ENCODE measurements around the gene SLC9A9.

The SLC9A9 gene

GRCh38 chr3:143604402-143605185, 243.7 kb downstream of the SLC9A9 start:
- Histone ChIP-seq H3K9ac (ENCODE audit: low read depth, low read length) (no peak overlapping the region), H3K9me3 (replicated peaks; ENCODE audit: low read length) (no peaks in the 10 kb centered on the region), H3K4me1 (ENCODE audit: control insufficient read depth, insufficient read depth, low read length) (peaks cover 18% of the 10 kb centered on the region), H3K36me3 (ENCODE audit: insufficient read depth, low read length) (no peaks in the 10 kb centered on the region), H3K4me3 (ENCODE audit: low read length) (no peak overlapping the region), H3K4me2 (ENCODE audit: low read length) (no peak overlapping the region), H3K27me3 (ENCODE audit: control insufficient read depth, insufficient read depth, low read length) (no peaks in the 10 kb centered on the region)

- peaks cover 11% of the 10 kb centered on the region for H3K4me1 ChIP-seq (ENCODE audit: control insufficient read depth, insufficient read depth, low read length)
- no peak overlapping the region for H3K9ac ChIP-seq (ENCODE audit: low read depth, low read length)
- no peaks in the 10 kb centered on the region for H3K9me3 ChIP-seq (replicated peaks; ENCODE audit: low read length)
- no peaks in the 10 kb centered on the region for H3K36me3 ChIP-seq (ENCODE audit: insufficient read depth, low read length)
- no peaks in the 10 kb centered on the region for H3K27me3 ChIP-seq (ENCODE audit: control insufficient read depth, insufficient read depth, low read length)
- H3K4me3 ChIP-seq (ENCODE audit: low read length), result no peak overlapping the region
- H3K4me2 ChIP-seq (ENCODE audit: low read length), result no peak overlapping the region
These were observed 244.5 kb downstream of the SLC9A9 start for GRCh38 chr3:143603774-143604173.

DNA sequence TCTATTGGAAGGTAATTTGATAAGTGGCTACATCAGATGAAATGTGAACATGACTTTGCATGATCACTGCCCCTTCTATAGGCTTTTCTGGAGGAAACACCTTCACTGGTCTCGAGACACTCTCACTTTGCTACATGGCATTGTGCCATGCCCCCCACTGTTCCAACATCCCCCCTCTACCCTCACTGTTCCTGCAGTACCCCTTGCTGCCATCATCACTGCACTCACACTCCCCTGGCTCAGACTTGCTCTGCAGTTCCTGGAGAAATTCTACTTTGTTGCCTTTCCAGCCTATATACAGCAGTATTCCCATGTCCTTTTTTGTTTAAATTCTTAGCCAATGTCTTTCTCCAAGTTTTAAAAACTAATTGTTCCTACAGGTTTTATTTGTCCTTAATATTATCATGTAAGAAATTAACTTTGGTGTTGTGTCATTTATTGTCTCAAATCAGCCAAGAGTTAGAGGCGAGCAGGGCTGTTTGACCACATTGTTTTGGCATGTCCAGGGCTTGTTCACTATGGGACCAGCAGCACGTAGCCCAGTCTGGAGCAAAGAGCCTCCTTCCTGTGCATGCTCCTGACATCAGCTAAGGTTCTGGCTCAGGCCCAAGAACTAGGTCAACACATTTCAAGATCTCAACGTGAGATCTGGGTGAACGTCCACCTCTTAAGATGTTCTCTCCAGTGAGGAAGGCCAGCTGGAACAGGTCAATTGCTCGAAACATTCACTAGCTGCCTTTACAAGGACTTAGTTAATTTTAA, 246.4 kb downstream of the SLC9A9 start:
- no peaks in the 10 kb centered on the region for H3K9me3 ChIP-seq (replicated peaks; ENCODE audit: low read length)
- H3K9ac ChIP-seq (ENCODE audit: low read depth, low read length), result no peak overlapping the region
- no peak overlapping the region for H3K4me3 ChIP-seq (ENCODE audit: low read length)
- H3K36me3 ChIP-seq (ENCODE audit: insufficient read depth, low read length), result no peaks in the 10 kb centered on the region
- peaks cover 4% of the 10 kb centered on the region for H3K4me1 ChIP-seq (ENCODE audit: control insufficient read depth, insufficient read depth, low read length)
- no peaks in the 10 kb centered on the region for H3K27me3 ChIP-seq (ENCODE audit: control insufficient read depth, insufficient read depth, low read length)
- H3K4me2 ChIP-seq (ENCODE audit: low read length), result no peak overlapping the region

DNA sequence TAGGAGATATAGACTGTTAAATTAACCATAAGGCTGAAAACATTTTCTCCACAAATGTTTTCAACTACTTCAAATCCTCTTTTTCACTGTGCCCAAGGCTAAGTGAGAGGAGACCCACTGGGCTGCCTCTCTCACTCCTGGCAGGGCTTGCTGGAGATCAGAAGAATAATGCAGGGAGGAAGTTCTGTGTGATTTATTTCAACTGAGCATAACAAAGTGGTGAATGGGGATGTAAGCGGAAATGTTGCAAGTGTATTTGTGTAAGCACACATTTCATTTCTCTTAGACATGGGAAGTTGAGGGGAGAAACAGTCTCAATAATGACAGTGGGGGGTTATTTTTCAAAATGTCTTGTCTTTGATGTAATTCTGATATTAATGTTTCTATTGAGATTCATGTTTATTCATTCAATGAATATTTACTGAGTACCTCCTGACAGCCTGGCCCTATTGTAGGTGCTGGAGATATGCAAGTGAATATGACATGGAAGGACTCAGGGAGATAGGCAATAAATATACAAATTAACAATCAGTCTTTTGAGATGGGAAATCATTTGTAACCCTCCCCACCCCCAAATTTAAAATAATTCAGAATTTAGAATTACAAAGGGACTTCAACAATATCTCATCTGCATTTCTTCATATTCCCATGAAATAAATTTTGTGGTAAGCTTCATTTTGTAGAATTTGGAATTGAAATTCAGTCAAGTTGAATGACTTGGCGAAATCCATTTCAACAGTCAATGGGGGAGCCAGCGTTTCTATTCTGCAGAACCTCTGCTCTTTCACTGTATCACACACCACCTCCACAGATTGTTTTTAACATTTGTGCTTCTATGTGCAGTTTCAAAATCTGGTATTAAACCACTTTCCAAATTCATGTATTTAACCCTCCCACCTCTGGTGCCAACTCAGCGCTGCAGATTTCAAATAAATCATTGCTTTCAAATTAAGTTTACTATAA, 247.2 kb downstream of the SLC9A9 start:
- no peak overlapping the region for H3K4me2 ChIP-seq (ENCODE audit: low read length)
- peaks cover 4% of the 10 kb centered on the region for H3K4me1 ChIP-seq (ENCODE audit: control insufficient read depth, insufficient read depth, low read length)
- no peaks in the 10 kb centered on the region for H3K36me3 ChIP-seq (ENCODE audit: insufficient read depth, low read length)
- no peak overlapping the region for H3K4me3 ChIP-seq (ENCODE audit: low read length)
- no peaks in the 10 kb centered on the region for H3K27me3 ChIP-seq (ENCODE audit: control insufficient read depth, insufficient read depth, low read length)
- H3K9ac ChIP-seq (ENCODE audit: low read depth, low read length), result no peak overlapping the region
- H3K9me3 ChIP-seq (replicated peaks; ENCODE audit: low read length), result no peaks in the 10 kb centered on the region

GRCh38 chr3:143597774-143598652, 250.3 kb downstream of the SLC9A9 start:
- no peak overlapping the region for H3K9ac ChIP-seq (ENCODE audit: low read depth, low read length)
- peak overlapping the region; percentile 19 for H3K4me2 ChIP-seq (ENCODE audit: low read length)
- peaks cover 4% of the 10 kb centered on the region for H3K4me1 ChIP-seq (ENCODE audit: control insufficient read depth, insufficient read depth, low read length)
- H3K36me3 ChIP-seq (ENCODE audit: insufficient read depth, low read length), result no peaks in the 10 kb centered on the region
- no peaks in the 10 kb centered on the region for H3K9me3 ChIP-seq (replicated peaks; ENCODE audit: low read length)
- no peak overlapping the region for H3K4me3 ChIP-seq (ENCODE audit: low read length)
- no peaks in the 10 kb centered on the region for H3K27me3 ChIP-seq (ENCODE audit: control insufficient read depth, insufficient read depth, low read length)

DNA sequence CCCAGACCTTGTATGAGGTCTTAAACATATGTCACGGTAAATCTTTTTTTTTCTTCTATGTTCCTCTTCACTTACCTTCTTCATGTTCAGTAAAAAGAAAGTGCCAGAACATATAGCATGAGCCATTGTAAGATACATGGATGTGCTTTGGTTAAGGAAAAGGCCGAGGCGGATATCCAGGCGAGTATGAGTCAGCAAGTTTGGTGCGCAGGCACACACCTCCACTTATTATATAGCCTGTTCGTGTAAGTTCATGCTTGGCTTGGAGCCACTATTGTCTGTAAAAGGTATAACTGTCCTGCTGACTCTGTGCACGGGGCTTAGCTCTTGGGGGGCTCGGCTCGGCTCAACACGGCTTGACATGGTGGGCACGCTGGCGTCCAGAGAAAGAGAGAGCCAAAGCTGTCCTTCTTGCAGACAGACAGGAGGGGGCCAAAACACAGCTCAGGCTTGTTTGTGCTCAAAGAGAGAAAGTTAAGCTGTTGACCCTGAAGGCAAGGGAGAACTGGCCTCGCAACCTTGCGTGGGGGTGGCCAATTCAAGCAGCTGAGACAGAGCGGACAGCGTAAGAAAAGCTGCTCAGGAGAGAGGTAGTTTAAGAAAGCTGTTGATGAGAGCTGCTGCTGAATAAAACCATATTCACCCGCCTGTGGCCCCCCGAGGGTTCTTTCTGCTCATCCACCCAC, 251.2 kb downstream of the SLC9A9 start:
- Histone ChIP-seq H3K9ac (ENCODE audit: low read depth, low read length) (no peak overlapping the region), H3K4me3 (ENCODE audit: low read length) (no peak overlapping the region), H3K4me1 (ENCODE audit: control insufficient read depth, insufficient read depth, low read length) (peaks cover 4% of the 10 kb centered on the region), H3K4me2 (ENCODE audit: low read length) (no peak overlapping the region), H3K36me3 (ENCODE audit: insufficient read depth, low read length) (no peaks in the 10 kb centered on the region), H3K9me3 (replicated peaks; ENCODE audit: low read length) (no peaks in the 10 kb centered on the region), H3K27me3 (ENCODE audit: control insufficient read depth, insufficient read depth, low read length) (no peaks in the 10 kb centered on the region)

DNA sequence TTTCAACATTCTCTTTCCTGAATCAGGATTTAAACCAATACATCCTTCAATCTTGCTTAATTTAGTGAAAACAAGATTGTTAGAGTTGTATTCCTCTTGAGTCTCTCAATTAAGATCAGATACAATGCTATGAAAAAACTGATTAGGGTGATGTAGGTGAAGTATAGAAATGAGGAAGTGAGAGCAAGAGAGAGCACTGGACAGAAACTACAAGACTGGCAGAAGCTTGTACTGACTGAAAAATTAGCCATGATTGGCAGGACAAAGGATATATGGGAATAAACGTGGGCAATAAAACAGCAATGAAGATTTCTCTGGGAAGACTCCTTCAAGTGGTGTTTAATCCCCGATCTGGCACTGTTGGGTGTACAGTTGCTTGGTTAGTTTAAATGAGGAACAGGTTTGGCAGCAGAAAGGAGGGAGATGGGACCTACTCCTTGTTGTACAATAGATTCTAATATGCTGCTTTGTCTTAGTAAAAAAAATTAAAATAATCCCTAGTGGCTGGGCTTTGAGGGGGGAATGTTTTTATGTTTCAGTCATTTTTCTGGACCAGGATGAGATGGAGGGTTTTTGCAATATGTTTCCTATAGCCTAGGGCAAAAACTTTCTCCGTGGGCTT, 252.7 kb downstream of the SLC9A9 start:
- Histone ChIP-seq H3K9me3 (replicated peaks; ENCODE audit: low read length) (no peaks in the 10 kb centered on the region), H3K4me2 (ENCODE audit: low read length) (no peak overlapping the region), H3K9ac (ENCODE audit: low read depth, low read length) (no peak overlapping the region), H3K27me3 (ENCODE audit: control insufficient read depth, insufficient read depth, low read length) (no peaks in the 10 kb centered on the region), H3K36me3 (ENCODE audit: insufficient read depth, low read length) (no peaks in the 10 kb centered on the region), H3K4me1 (ENCODE audit: control insufficient read depth, insufficient read depth, low read length) (peaks cover 4% of the 10 kb centered on the region), H3K4me3 (ENCODE audit: low read length) (no peak overlapping the region)

- Histone ChIP-seq H3K4me3 (ENCODE audit: low read length) (no peak overlapping the region), H3K36me3 (ENCODE audit: insufficient read depth, low read length) (no peaks in the 10 kb centered on the region), H3K9me3 (replicated peaks; ENCODE audit: low read length) (no peaks in the 10 kb centered on the region), H3K27me3 (ENCODE audit: control insufficient read depth, insufficient read depth, low read length) (no peaks in the 10 kb centered on the region), H3K9ac (ENCODE audit: low read depth, low read length) (no peak overlapping the region), H3K4me1 (ENCODE audit: control insufficient read depth, insufficient read depth, low read length) (peaks cover 4% of the 10 kb centered on the region), H3K4me2 (ENCODE audit: low read length) (no peak overlapping the region)
These were observed 254.1 kb downstream of the SLC9A9 start for GRCh38 chr3:143594206-143594605.

- Histone ChIP-seq H3K4me2 (ENCODE audit: low read length) (no peak overlapping the region), H3K27me3 (ENCODE audit: control insufficient read depth, insufficient read depth, low read length) (no peaks in the 10 kb centered on the region), H3K36me3 (ENCODE audit: insufficient read depth, low read length) (no peaks in the 10 kb centered on the region), H3K4me1 (ENCODE audit: control insufficient read depth, insufficient read depth, low read length) (peaks cover 13% of the 10 kb centered on the region), H3K4me3 (ENCODE audit: low read length) (no peak overlapping the region), H3K9ac (ENCODE audit: low read depth, low read length) (no peak overlapping the region), H3K9me3 (replicated peaks; ENCODE audit: low read length) (no peaks in the 10 kb centered on the region)
These were observed 257.6 kb downstream of the SLC9A9 start for GRCh38 chr3:143590660-143591059.

- no peak overlapping the region for H3K4me3 ChIP-seq (ENCODE audit: low read length)
- no peaks in the 10 kb centered on the region for H3K27me3 ChIP-seq (ENCODE audit: control insufficient read depth, insufficient read depth, low read length)
- H3K9me3 ChIP-seq (replicated peaks; ENCODE audit: low read length), result no peaks in the 10 kb centered on the region
- peaks cover 13% of the 10 kb centered on the region for H3K4me1 ChIP-seq (ENCODE audit: control insufficient read depth, insufficient read depth, low read length)
- no peak overlapping the region for H3K9ac ChIP-seq (ENCODE audit: low read depth, low read length)
- no peak overlapping the region for H3K4me2 ChIP-seq (ENCODE audit: low read length)
- no peaks in the 10 kb centered on the region for H3K36me3 ChIP-seq (ENCODE audit: insufficient read depth, low read length)
These were observed 261.7 kb downstream of the SLC9A9 start for GRCh38 chr3:143586576-143586975.

Data from skeletal muscle satellite cell (primary cell).